VCaP (cell line): Measurements from ENCODE around the gene RAD17.

ENCODE experiments used
- H3K27ac ChIP-seq: fragments of 450-650 bp; 2 replicates; pipeline ENCODE4 v1.5.1; 2017
- CTCF ChIP-seq: fragments of 450-650 bp; conservative IDR thresholded peaks from 2 replicates; pipeline ENCODE4 v1.5.1; 2017; ENCODE audit warnings: mild to moderate bottlenecking, moderate library complexity

Gene RAD17

GRCh38 chr5:69462170-69462569, 92.6 kb downstream of the RAD17 start:
- H3K27ac ChIP-seq = no peak overlapping the region

More at GRCh38 chr5:69462170-69462569, 92.6 kb downstream of the RAD17 start:
- TF ChIP-seq CTCF = no peak
